ENCODE data around the gene MECP2. TPM values are rescaled to one million over a fixed set of nuclear protein-coding genes. Genes with fewer than 3 reads are reported as not detected.

The MECP2 gene
- total and polyA plus RNA-seq, 2 of the 13 experiments (the other 11 are each of a cell fraction or from before 2014, with no cell fraction given): 7.9 to 18.1 TPM

- TF ChIP-seq REXO4 (CRISPR knock-in tag; IDR thresholded peaks at IDR 0.05; ENCODE audit: borderline replicate concordance) (no peak), SMAD1 (CRISPR knock-in tag; IDR thresholded peaks at IDR 0.05; ENCODE audit: borderline replicate concordance, low read depth) (no peak), SIN3B (IDR thresholded peaks at IDR 0.05; ENCODE audit: low read length) (no peak), SIN3A (IDR thresholded peaks at IDR 0.05; ENCODE audit: borderline replicate concordance, low read depth, low read length) (no peak)
Measured at GRCh38 chrX:154027986-154028385, 69.5 kb downstream of the MECP2 start (continued).

GRCh38 chrX:154027022-154027402, 70.5 kb downstream of the MECP2 start:
- Histone ChIP-seq H3K9ac (ENCODE audit: insufficient read depth, low read depth, low read length) (no peak overlapping the region), H3K9me3 (ENCODE audit: low read length) (no peaks in the 10 kb centered on the region), H3K27ac (ENCODE audit: extremely low read length, insufficient read depth, low read length) (no peak overlapping the region), H3K4me1 (ENCODE audit: insufficient read depth, low read length) (peaks cover 27% of the 10 kb centered on the region), H3K27me3 (ENCODE audit: control insufficient read depth in 1 of 2, insufficient read depth in 2 of 2, low read length in 2 of 2) (no peaks in the 10 kb centered on the region), H2AFZ (ENCODE audit: low read length) (no peak overlapping the region), H3K4me2 (ENCODE audit: low read depth, low read length) (no peak overlapping the region), H3K36me3 (replicated peaks in 1 of 2; ENCODE audit: control insufficient read depth in 1 of 2, insufficient read depth in 2 of 2, low read length in 2 of 2) (peaks cover 4 to 15% of the 10 kb centered on the region in 2 experiments; a peak in 4 of 5 replicates), H4K20me1 (ENCODE audit: insufficient read depth, low read length) (no peaks in the 10 kb centered on the region), H3K79me2 (ENCODE audit: insufficient read depth, low read length) (no peaks in the 10 kb centered on the region), H3K4me3 (replicated peaks in 1 of 3; ENCODE audit: insufficient read depth in 1 of 3, low read depth in 2 of 3, low read length in 3 of 3) (no peak overlapping the region)
- FAIRE-seq: no peak
- no peak for ATAC-seq
- WGBS (ENCODE audit: low lambda C conversion rate): 94% methylated on average over 5 of the region's 6 CpGs
- intact Hi-C loops (cut with micrococcal nuclease; ENCODE audit: unreplicated experiment) (no loop called here), in situ Hi-C loops (cut with HindIII; ENCODE audit: extremely low pct_ligation_motif_present, low pct_unique_long_range_greater_than_20kb) (no loop called here)
- CTCF ChIA-PET (ENCODE audit: low intra/inter-chr PET ratio, low total read pairs): no interaction called here
- POLR2A ChIA-PET: no interaction called here
- BruUV-seq (replicated peaks): no TSS peak
- DNase-seq (ENCODE audit: low spot score): no peak
- no peak for TF ChIP-seq ARID2 (CRISPR knock-in tag; IDR thresholded peaks at IDR 0.05; ENCODE audit: borderline replicate concordance)
- TF ChIP-seq TAF15 (IDR thresholded peaks at IDR 0.05; ENCODE audit: low read depth, low read length, poor library complexity, severe bottlenecking): no peak
- TF ChIP-seq TARDBP (CRISPR knock-in tag; IDR thresholded peaks at IDR 0.05): no peak
- TF ChIP-seq GRHL1 (CRISPR knock-in tag; conservative IDR thresholded peaks at IDR 0.05): no peak
- TF ChIP-seq CBX5 (CRISPR knock-in tag; IDR thresholded peaks at IDR 0.05; ENCODE audit: borderline replicate concordance): no peak
- TF ChIP-seq SNAPC2 (CRISPR knock-in tag; IDR thresholded peaks at IDR 0.05): no peak
- no peak for TF ChIP-seq TFE3 (CRISPR knock-in tag; IDR thresholded peaks at IDR 0.05)
- no peak for TF ChIP-seq NFIC (IDR thresholded peaks at IDR 0.05; ENCODE audit: low read length)
- TF ChIP-seq ONECUT2 (CRISPR knock-in tag; IDR thresholded peaks at IDR 0.05): no peak
- no peak for TF ChIP-seq GZF1 (CRISPR knock-in tag; IDR thresholded peaks at IDR 0.05)
- TF ChIP-seq TMF1 (CRISPR knock-in tag; IDR thresholded peaks at IDR 0.05; ENCODE audit: low read depth): no peak
- TF ChIP-seq, protein P1, sequence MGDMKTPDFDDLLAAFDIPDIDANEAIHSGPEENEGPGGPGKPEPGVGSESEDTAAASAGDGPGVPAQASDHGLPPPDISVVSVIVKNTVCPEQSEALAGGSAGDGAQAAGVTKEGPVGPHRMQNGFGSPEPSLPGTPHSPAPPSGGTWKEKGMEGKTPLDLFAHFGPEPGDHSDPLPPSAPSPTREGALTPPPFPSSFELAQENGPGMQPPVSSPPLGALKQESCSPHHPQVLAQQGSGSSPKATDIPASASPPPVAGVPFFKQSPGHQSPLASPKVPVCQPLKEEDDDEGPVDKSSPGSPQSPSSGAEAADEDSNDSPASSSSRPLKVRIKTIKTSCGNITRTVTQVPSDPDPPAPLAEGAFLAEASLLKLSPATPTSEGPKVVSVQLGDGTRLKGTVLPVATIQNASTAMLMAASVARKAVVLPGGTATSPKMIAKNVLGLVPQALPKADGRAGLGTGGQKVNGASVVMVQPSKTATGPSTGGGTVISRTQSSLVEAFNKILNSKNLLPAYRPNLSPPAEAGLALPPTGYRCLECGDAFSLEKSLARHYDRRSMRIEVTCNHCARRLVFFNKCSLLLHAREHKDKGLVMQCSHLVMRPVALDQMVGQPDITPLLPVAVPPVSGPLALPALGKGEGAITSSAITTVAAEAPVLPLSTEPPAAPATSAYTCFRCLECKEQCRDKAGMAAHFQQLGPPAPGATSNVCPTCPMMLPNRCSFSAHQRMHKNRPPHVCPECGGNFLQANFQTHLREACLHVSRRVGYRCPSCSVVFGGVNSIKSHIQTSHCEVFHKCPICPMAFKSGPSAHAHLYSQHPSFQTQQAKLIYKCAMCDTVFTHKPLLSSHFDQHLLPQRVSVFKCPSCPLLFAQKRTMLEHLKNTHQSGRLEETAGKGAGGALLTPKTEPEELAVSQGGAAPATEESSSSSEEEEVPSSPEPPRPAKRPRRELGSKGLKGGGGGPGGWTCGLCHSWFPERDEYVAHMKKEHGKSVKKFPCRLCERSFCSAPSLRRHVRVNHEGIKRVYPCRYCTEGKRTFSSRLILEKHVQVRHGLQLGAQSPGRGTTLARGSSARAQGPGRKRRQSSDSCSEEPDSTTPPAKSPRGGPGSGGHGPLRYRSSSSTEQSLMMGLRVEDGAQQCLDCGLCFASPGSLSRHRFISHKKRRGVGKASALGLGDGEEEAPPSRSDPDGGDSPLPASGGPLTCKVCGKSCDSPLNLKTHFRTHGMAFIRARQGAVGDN (CRISPR knock-in tag; IDR thresholded peaks at IDR 0.05): no peak
- no peak for TF ChIP-seq ZMYM4 (CRISPR knock-in tag; IDR thresholded peaks at IDR 0.05)
- TF ChIP-seq ELF1 (CRISPR knock-in tag; IDR thresholded peaks at IDR 0.05): no peak
- TF ChIP-seq KAT7 (CRISPR knock-in tag; IDR thresholded peaks at IDR 0.05; ENCODE audit: borderline replicate concordance): no peak
